GM12892 (cell line): ENCODE measurements around the gene CCDC28A.
A peak's percentile ranks its signal among the peaks of the same experiment; 100 is the strongest.

Source experiments
- DNase-seq: peaks from one replicate; pipeline ENCODE4 v3.0.0; 2011; ENCODE audit not compliant: insufficient read length
- FAIRE-seq: peaks from 2 replicates; lab custom pipeline; 2011; peaks lifted over from hg19 to GRCh38; lab: Jason Lieb, UNC
- POLR2A ChIP-seq: IDR thresholded peaks from 2 replicates; pipeline ENCODE4 v1.6.1; 2011; ENCODE audit warnings: low read depth, low read length, control low read depth
- POLR2AphosphoS5 ChIP-seq: IDR thresholded peaks from 2 replicates; pipeline ENCODE4 v1.6.1; 2011; ENCODE audit warnings: low read depth, low read length, control low read depth
- TAF1 ChIP-seq: IDR thresholded peaks from 2 replicates; pipeline ENCODE4 v1.6.1; 2011; ENCODE audit warnings: low read depth, mild to moderate bottlenecking, control low read depth, low read length, borderline replicate concordance

Gene CCDC28A

DNA sequence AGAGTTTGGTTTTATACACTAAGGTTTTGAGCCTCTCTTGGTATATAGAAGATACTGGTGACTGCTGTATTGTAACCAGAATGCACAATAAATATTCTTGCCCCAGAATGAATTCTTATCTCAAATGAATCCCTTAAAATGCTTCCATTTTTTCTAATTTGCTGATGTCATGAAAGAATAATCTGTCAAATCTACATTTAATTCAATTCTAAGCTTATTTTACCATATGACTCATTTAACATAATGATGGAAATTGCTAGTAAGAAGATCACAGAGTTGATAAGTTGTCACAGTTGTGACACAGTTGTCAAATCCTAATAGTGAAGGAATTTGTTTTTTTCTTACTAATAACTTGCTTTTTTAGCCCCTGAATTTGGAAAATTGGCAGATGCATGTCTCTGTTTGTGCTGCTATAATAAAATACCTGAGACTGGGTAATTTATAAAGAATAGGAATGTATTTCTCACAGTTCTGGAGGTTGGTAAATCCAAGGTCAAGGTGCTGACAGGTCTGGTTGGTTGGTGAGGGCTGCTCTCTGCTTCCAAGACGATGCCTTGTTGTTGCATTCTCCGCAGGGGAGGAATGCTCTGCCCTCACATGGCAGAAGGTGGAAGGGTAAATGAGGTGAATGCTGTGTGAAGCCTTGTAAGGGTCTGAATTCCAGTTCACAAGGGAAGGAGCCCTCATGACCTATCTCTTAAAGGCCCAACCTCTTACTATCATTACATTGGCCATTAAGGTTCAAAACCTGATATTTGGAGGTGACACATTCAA is 27.0 kb downstream of the CCDC28A start:
- TF ChIP-seq POLR2A: no peak
- TF ChIP-seq TAF1: no peak
- no peak for TF ChIP-seq POLR2AphosphoS5
- no peak for DNase-seq
- no peak for FAIRE-seq

DNA sequence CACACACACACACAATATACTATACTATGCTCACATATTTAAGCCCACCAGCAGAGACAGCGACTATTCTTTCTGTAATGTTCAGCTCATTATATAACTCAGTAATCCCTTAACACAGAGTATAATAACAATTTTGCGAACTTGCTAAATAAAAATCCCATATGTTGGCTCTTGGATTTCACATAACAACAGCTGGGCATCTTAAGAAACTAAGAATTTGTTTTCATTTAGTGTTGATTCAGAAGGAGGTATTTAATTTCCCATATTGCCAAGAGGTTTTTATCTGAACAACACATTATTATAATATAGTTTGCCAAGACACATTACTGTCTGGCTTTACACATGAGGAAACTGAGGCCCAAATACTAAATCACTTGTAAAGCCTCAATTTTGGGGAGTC is 29.8 kb downstream of the CCDC28A start:
- FAIRE-seq (no peak), DNase-seq (no peak)
- TF ChIP-seq TAF1 (no peak), POLR2A (no peak), POLR2AphosphoS5 (no peak)

DNA sequence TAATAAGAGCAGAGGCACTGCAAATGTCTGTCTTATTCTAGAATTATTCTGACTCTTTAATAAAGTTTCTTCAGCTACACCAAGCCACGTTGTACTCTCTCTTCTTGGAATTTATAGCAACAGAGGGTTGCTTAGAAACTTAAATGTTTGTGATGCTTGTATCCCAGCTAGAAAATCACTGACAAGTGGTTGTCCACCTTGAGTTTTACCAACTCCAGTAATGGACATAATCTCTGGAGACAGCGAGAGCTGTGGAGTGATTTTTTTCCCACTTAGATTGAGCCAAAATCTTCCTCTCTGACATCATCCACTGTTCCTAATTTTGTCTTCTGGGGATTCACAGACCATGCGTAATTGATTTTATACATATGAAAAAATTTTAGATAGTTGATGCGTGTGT is 30.3 kb downstream of the CCDC28A start:
- DNase-seq (no peak), FAIRE-seq (no peak)
- TF ChIP-seq POLR2AphosphoS5 (no peak), TAF1 (no peak), POLR2A (no peak)

DNA sequence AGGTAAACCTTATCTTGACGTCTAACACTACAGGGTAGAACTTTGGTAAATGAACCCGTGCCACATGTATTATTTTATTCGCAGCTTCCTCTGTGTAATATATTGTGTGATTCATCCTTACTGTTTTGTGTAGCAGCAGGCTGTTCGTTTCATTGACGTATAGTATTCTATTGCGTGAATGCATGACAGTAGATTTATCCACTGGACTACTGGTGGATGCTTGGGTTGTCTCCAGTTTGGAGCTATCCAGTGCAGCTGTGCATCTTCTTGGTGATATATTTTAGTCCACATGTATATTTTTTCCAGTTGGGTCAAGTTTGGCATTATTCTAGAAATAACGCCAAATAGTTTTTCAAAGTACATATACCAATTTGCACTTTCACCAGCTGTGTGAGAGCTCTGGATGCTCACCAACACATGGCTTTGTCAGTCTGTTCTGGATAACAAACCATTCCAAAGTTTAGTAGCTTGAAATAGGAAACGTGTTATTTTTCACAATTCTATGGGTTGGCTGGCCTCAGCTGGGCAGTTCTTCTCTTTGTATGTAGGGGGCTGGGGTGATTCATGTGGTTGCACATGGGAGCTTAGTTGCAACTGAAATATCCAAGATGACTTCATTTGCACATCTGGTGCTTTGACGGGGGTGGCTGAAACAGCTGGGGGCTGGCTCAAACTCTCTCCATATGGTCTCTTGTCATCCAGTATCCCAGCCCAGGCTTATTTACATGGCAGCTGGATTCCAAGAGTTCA is 31.6 kb downstream of the CCDC28A start:
- no peak for TF ChIP-seq POLR2A
- no peak for TF ChIP-seq POLR2AphosphoS5
- TF ChIP-seq TAF1: no peak
- DNase-seq: no peak
- no peak for FAIRE-seq

DNA sequence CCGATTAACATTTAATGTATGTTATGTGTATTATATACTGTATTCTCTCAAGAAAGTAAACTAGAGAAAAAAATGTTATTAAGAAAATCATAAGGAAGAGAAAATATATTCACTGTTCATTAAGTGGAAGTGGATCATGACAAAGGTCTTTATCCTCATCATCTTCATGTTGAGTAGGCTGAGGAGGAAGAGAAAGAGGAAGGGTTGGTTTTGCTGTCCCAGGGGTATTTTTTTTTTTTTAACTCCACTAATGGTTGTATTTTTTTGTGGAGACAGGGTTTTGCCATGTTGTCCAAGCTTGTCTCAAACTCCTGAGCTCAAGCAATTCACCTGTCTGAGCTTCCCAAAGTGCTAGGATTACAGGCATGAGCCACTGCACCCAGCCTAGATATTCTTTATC is 33.3 kb downstream of the CCDC28A start:
- no peak for DNase-seq
- FAIRE-seq: no peak
- TF ChIP-seq POLR2AphosphoS5 (no peak), TAF1 (no peak), POLR2A (no peak)

DNA sequence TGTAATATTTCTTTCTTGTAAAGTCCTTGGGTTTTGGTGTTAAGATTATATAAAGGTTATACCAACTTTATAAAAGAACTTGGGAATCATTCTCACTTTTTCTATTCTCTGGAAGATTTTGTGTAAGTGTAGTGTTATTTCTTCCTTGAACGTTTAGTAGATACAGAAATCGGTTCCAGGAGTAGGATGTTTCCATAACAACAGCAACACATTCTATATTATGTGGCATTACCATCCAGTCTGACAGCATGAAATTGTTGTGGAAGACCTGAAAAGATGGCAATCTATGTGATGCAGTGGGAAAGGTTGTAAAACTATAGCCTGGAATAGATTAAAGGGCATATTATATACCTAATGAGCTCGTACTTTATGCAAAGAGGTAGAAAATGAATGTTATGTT is 36.1 kb downstream of the CCDC28A start:
- no peak for FAIRE-seq
- DNase-seq: no peak
- TF ChIP-seq POLR2A (no peak), POLR2AphosphoS5 (no peak), TAF1 (no peak)

DNA sequence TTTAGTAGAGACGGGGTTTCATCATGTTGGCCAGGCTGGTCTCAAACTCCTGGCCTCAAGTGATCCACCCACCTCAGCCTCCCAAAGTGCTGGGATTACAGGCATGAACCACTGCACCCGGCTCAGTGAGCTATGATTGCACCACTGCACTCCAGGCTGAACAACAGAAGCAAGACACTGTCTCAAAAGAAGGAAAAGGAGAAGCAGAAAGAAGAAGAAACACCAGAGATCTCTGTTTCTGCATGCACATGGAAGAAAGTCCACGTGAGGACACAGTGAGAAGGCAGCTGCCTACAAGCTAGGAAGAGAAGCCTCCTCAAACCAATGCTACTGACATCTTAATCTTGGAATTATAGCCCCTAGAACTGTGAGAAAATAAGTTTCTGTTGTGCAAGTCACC is 38.3 kb downstream of the CCDC28A start:
- FAIRE-seq: no peak
- no peak for DNase-seq
- TF ChIP-seq POLR2AphosphoS5: no peak
- no peak for TF ChIP-seq TAF1
- no peak for TF ChIP-seq POLR2A

DNA sequence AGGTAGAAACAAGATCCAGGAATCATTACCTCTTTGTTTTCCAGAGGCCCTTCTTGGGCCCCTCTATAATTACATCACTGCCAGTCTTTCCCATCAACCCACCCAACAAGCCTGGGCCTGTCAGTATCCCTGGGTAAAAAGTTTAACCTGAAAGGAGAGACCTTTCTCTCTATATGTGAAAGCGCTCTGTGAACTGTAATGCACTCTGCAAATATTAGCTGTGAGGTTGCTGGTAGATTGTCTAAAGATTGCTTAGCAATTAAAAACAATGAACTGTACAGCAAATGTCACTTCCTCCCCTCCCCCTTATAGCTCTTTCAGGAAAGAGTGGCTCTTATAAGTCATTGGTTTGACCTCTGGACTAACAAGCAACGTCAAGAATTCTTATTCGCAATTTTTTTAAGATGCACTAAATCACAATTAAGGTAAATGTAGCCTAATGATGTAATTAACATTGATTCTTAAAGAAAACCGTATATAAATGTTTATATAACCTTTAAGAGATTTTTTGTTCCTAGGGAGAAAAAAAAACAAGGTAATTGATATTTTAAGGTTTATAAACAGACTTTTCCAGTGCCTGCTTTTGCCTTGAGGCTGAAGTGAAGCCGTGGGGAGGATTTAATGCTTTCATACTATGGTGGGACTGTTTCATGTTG is 40.7 kb downstream of the CCDC28A start:
- no peak for FAIRE-seq
- DNase-seq: no peak
- TF ChIP-seq POLR2AphosphoS5: no peak
- no peak for TF ChIP-seq POLR2A
- TF ChIP-seq TAF1: no peak

DNA sequence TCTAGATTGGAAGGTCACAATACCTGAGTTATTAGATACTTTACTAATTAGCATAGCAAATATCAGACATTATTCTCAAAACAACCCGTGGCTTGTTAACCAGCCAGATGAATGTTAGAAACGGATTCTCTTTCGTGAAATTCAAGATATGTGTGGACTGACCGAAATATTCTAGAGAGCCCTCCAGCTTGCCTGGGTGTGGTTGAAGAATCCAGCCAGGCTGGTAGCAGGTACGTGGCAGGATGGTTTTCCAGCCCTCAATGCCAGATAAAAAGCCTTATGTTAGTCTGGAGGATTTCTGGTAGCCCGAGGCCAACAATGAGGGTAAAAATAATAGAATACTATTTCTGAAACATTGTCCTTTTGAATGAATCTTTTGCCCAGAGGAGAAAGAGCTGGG is 41.7 kb downstream of the CCDC28A start:
- DNase-seq (no peak), FAIRE-seq (no peak)
- TF ChIP-seq POLR2A (no peak), TAF1 (no peak), POLR2AphosphoS5 (no peak)

DNA sequence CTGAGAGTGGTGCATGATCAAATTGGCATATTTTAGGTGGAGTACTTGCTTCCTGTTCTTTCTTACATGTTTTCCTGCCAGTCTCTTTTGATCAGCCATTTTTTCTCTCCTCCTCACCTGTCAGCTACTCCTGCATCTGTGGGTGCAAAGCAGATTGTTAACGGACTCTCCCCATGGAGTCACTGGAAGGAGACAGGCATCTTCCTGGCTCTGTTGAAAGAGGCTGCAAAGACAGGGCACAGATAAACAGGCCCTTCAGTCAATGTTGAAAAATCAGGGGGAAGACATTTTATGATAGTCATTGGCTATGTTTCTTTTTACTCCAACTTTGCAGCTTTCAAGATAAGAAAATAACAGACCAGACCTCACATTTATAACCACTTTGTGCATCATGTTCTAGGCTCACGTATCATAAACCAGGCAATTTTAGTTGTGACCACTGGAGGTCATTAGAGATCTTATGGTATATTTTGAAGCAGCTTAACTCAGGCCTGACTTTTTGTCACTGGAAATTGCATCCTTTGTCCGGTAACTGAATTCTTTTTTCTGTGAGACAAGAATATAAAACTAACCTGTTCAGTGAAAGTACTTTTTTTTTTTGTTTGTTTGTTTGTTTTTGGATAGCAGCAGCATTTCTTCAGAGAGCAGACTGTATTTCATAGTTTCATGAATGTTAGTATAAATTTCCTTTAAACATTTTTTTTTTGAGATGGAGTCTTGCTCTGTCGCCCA is 42.4 kb downstream of the CCDC28A start:
- no peak for TF ChIP-seq POLR2A
- TF ChIP-seq TAF1: no peak
- TF ChIP-seq POLR2AphosphoS5: no peak
- FAIRE-seq (peak; percentile 97), DNase-seq (no peak)

DNA sequence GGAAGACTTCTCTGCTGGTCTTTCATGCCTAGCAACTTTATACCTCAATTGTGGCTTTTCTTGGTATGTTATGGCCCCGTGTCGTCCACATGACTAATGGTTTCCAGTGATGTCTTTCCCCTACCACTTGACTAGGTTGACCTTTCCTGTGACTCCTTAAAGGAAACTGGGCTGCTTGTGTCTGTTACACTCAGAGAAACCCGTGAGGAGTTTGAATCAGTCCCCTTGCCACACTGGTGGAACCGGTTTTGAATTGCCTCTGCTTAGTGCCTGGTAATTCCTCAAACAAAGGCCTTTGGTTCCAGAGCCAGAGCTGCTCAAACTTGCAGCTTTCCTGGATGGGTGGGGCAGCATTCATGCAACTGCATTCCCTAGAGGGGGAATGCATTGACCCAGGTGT is 44.2 kb downstream of the CCDC28A start:
- FAIRE-seq (peak; percentile 27), DNase-seq (no peak)
- no peak for TF ChIP-seq TAF1
- no peak for TF ChIP-seq POLR2AphosphoS5
